A204.1 (cell line): Measurements from ENCODE around the gene PKD2.

Source experiments
- FAIRE-seq: peaks from 2 replicates; lab custom pipeline; 2012; peaks lifted over from hg19 to GRCh38; lab: Jason Lieb, UNC

The PKD2 gene

GRCh38 chr4:88007304-88008121 is at the start of gene PKD2:
PKD2 (plus strand) TSS chr4:88007635; CDS start chr4:88007734, 99 bp downstream.
- FAIRE-seq: no peak

- FAIRE-seq: no peak
Measured at GRCh38 chr4:87961993-87962392, 45.4 kb upstream of the PKD2 start.

DNA sequence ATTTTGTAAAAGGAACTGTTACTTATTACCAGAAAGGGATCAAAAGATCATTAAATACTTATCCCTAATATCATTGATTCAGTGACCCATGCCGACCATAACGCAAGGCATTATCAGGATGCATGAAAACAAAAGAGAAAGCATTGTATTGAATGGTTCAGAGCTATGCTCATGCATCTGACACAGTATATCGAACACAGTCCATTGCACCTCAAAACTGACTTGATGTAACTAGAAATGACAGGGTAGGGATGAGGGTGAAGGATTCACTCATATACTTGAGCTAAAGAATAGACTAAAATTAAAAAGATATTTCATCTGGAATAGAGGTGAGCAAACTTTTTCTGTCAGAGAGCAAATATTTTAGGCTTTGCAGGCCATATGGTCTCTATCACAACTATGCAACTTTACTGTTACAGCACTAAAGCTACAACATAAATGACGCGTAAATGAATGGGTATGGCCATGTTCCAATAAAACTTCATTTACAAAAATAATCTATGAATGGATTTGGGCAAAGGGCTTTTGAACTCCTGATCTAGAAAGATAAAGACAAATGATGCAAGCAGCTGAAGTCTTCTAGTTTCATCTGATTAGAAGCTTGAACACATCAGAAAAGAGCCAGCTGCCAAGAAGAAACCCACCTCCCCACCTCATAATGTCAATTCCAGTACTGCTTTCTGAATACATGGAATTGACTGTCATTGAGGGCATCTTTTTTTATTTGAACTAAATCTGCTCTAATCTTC is 44.9 kb upstream of the PKD2 start:
- no peak for FAIRE-seq

- FAIRE-seq: no peak
Measured at GRCh38 chr4:87965501-87965975, 41.9 kb upstream of the PKD2 start.

GRCh38 chr4:87966095-87966496 is 41.3 kb upstream of the PKD2 start:
- no peak for FAIRE-seq

DNA sequence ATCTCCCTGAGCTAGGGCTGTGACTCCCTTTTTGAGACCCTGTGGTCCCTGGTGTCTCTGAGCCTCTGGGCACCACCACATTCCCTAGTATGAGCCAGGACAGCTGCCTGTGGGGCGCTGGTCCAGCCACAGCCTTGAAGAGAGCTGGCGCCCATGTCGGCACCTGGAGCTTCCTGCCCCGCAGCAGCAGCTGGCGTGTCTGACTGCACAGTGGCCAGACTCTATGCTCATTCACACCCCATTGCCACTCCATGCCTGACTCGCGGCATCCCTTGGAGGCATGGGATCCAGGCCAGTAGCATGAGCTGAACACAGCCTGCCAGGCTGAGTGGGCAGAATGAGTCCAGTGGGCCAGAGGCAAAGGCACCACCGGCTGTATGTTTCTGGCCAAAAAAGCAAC is 40.2 kb upstream of the PKD2 start:
- no peak for FAIRE-seq

DNA sequence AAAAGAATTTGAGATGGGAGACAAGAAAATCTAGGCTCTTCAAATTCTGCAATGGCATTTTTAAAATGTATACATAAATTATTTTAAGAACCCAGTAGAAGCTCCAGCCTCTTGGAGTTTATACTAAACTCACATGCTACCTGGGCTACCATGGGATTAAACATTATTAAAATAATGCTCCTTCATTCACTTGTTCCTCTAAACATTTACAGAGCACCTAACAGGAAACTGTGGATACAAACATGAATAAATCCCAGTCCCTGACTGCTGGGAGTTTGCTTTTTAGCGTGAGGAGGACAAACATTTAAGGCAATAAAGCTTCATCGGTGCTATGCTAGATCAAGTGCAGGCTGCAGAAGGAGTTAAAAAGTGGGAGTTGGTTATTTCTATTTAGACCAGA is 37.3 kb upstream of the PKD2 start:
- FAIRE-seq: no peak

GRCh38 chr4:87971866-87972265 is 35.6 kb upstream of the PKD2 start:
- FAIRE-seq: no peak

GRCh38 chr4:87973283-87974169 is 33.9 kb upstream of the PKD2 start:
- FAIRE-seq: peak; percentile 70

- FAIRE-seq: no peak
Measured at GRCh38 chr4:87974856-87975462, 32.5 kb upstream of the PKD2 start.

- no peak for FAIRE-seq
Measured at GRCh38 chr4:87975466-87975865, 32.0 kb upstream of the PKD2 start, which contains the start of gene SPP1. SPP1 (plus strand) TSS chr4:87975714; CDS start chr4:87976896, 1,182 bp downstream.

- FAIRE-seq: no peak
Measured at GRCh38 chr4:87977521-87978278, 29.7 kb upstream of the PKD2 start.

DNA sequence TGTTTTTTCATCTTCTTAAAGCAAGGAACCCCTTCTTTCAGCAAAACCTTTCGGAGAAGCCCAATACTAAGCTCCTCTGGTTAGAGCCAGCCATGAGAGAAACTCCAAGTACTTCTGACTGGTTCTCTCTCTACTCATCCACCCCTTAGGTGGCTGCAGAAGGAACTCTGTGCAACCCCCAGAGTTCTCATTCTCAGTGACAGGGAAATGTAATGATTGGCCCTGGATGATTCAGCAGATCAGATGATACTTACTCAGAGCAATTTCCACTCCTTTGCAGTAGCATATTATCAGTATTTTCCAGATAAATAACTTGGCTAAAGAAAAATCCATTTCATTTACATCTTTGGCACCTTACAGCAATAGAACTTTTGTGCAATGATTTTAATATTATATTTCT is 28.8 kb upstream of the PKD2 start:
- no peak for FAIRE-seq

- no peak for FAIRE-seq
Measured at GRCh38 chr4:87979810-87980209, 27.6 kb upstream of the PKD2 start.

GRCh38 chr4:87981486-87981885 is 25.9 kb upstream of the PKD2 start:
- FAIRE-seq: no peak

- no peak for FAIRE-seq
Measured at GRCh38 chr4:87982036-87982435, 25.4 kb upstream of the PKD2 start.

- no peak for FAIRE-seq
Measured at GRCh38 chr4:87982446-87983010, 24.9 kb upstream of the PKD2 start.

- no peak for FAIRE-seq
Measured at GRCh38 chr4:87983996-87984395, 23.4 kb upstream of the PKD2 start.

DNA sequence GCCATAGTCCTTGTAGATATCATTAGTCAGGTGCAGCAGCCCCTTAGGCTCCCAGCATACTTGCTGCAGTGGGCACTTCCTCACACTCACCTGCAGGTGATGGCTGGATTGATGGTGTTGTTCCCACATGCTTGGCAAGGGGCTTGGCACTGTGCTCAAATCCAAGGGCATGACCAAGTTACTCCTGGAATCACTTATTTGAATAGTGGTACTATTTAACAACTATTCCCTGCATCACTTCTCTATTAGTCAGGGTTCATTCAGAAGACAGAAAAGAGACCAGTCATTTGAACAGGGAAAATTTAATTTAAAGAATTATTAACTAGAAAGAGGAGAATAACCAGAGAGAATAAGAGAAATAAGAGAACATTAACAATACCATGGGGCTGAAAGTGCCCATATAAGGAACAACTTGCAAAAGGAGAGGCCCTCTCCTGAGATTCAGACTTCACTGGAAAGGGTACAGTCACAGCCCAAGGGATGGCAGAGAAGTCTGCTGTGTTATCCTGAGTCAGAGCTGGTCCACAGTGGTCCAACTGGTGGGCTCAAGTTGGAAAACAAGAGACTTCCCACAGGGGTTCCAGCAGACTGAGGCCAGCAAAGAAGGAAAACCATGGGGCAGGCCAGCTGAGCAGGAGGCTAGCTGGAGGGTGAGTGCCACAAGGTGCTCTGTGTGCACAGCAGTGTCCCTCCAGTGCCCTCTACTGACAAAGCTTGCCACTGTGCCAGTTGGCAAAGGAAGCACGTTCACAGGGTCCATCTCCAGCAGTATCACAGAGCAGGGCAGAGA is 22.1 kb upstream of the PKD2 start:
- no peak for FAIRE-seq

DNA sequence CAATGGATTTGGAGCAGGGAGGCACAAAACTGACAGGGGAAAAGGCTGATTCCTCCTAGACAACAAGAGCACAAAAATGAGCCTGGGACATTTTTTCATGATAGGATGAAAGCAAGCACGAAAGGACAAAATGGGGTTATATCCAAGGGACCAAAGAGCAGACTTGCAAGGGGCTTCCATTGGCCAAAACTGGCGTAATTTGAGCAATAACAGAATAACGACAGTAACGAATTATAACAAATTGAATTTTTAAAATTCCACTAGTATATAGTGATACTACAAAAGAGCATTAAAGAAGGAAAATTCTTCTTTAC is 21.6 kb upstream of the PKD2 start:
- FAIRE-seq: no peak
